Inflammatory macrophage (primary cell): ENCODE measurements around the gene ZNHIT6.
"Not testable (repeated sequence)": the region's sequence is repeated elsewhere in the genome, so short reads cannot be mapped to it uniquely, and the experiment has no call there.

Experiments used
- DNase-seq, 2 donors: peaks; one replicate each; pipeline ENCODE4 v3.0.0-alpha.2; 2020 to 2022

ZNHIT6 gene

GRCh38 chr1:85665932-85666331 lies 42.3 kb downstream of the ZNHIT6 start:
- no peak for DNase-seq

- DNase-seq, result no peak
Observed at GRCh38 chr1:85663382-85663781, 44.9 kb downstream of the ZNHIT6 start.

GRCh38 chr1:85661767-85662166 lies 46.5 kb downstream of the ZNHIT6 start:
- no peak for DNase-seq

GRCh38 chr1:85660541-85660940 lies 47.7 kb downstream of the ZNHIT6 start:
- DNase-seq, result no peak

- no peak for DNase-seq
Observed at GRCh38 chr1:85659174-85659573, 49.1 kb downstream of the ZNHIT6 start.

- DNase-seq, result no peak
Observed at GRCh38 chr1:85656948-85657347, 51.3 kb downstream of the ZNHIT6 start.

- no peak for DNase-seq
Observed at GRCh38 chr1:85656256-85656655, 52.0 kb downstream of the ZNHIT6 start.

GRCh38 chr1:85655315-85655714 lies 52.9 kb downstream of the ZNHIT6 start:
- no peak for DNase-seq

GRCh38 chr1:85654066-85654782 lies 54.0 kb downstream of the ZNHIT6 start:
- no peak for DNase-seq

- DNase-seq, result no peak
Observed at GRCh38 chr1:85652327-85652726, 55.9 kb downstream of the ZNHIT6 start.

- no peak for DNase-seq
Observed at GRCh38 chr1:85650645-85651044, 57.6 kb downstream of the ZNHIT6 start.

GRCh38 chr1:85649591-85649990 lies 58.6 kb downstream of the ZNHIT6 start:
- DNase-seq, result no peak

- not testable (repeated sequence) for DNase-seq
Observed at GRCh38 chr1:85641598-85642556, 66.4 kb downstream of the ZNHIT6 start.

GRCh38 chr1:85639920-85640319 lies 68.3 kb downstream of the ZNHIT6 start:
- not testable (repeated sequence) for DNase-seq

GRCh38 chr1:85638412-85638811 lies 69.8 kb downstream of the ZNHIT6 start:
- DNase-seq, result no peak

- no peak for DNase-seq
Observed at GRCh38 chr1:85630493-85630892, 77.7 kb downstream of the ZNHIT6 start.

- DNase-seq, result no peak
Observed at GRCh38 chr1:85629532-85629920, 78.7 kb downstream of the ZNHIT6 start.

- DNase-seq, result no peak
Observed at GRCh38 chr1:85628791-85629531, 79.3 kb downstream of the ZNHIT6 start.

- no peak for DNase-seq
Observed at GRCh38 chr1:85626818-85627217, 81.4 kb downstream of the ZNHIT6 start.

GRCh38 chr1:85624361-85624760 lies 83.9 kb downstream of the ZNHIT6 start:
- no peak for DNase-seq

GRCh38 chr1:85623061-85623471 lies 85.2 kb downstream of the ZNHIT6 start:
- DNase-seq, result no peak

- no peak for DNase-seq
Observed at GRCh38 chr1:85621430-85621829, 86.8 kb downstream of the ZNHIT6 start.

- DNase-seq, result no peak
Observed at GRCh38 chr1:85617633-85618100, 90.6 kb downstream of the ZNHIT6 start.
